ENCODE results near the gene ZKSCAN8.

GRCh38 chr6:28205879-28206278 lies 64.2 kb downstream of the ZKSCAN8 start:
- TF ChIP-seq RAD21 (conservative IDR thresholded peaks at IDR 0.05 in 1 of 2, IDR thresholded peaks at IDR 0.05 in 1 of 2) (no peak), ZFP36 (IDR thresholded peaks at IDR 0.05; ENCODE audit: borderline replicate concordance, partially characterized antibody) (no peak), CEBPB (IDR thresholded peaks at IDR 0.05) (no peak), JUN (IDR thresholded peaks at IDR 0.05) (no peak), POLR2A (IDR thresholded peaks at IDR 0.05; ENCODE audit: low read length) (no peak)

Measured in A549 (cell line).